ENCODE data around the gene TGFBI. TPM values are rescaled to one million over a fixed set of nuclear protein-coding genes. Genes with fewer than 3 reads are reported as not detected.
A peak's percentile ranks its signal among the peaks of the same experiment; 100 is the strongest.

The TGFBI gene
- total RNA-seq, 2 donors from 2014 or later: 158 to 173 TPM

DNA sequence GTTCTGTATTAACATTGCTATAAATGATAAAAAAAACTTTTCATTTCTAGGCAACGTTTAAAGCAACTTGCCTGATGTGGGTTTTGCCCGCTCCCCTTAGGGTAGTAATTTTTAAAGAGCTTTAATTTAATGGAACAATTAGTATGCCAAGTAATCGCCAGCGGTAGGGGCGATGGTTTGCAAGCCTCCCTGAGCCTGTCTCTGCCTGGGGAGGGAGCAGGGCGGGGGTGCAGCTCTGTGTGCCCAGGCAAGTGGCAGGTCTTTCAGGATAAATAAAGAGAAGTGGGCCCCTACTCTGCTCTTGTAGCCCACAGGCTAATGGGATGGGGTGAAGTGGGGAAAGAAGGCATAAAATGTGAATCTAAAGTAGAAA is 13.8 kb upstream of the TGFBI start:
- no peaks in the 10 kb centered on the region for H3K27me3 ChIP-seq (replicated peaks; ENCODE audit: insufficient read depth)
- H3K9me3 ChIP-seq: no peaks in the 10 kb centered on the region
- H3K4me3 ChIP-seq: no peak overlapping the region
- no peak for TF ChIP-seq CTCF (IDR thresholded peaks at IDR 0.05)
- ATAC-seq (ENCODE audit: insufficient number of reproducible peaks, low FRiP score, low read depth) (no peak), DNase-seq (ENCODE audit: low spot score) (no peak)
- no peak overlapping the region for H3K27ac ChIP-seq
- no peaks in the 10 kb centered on the region for H3K36me3 ChIP-seq
- H3K4me1 ChIP-seq (ENCODE audit: control insufficient read depth in 1 of 2, low read depth in 2 of 2): peaks cover 30 to 67% of the 10 kb centered on the region in 2 donors

DNA sequence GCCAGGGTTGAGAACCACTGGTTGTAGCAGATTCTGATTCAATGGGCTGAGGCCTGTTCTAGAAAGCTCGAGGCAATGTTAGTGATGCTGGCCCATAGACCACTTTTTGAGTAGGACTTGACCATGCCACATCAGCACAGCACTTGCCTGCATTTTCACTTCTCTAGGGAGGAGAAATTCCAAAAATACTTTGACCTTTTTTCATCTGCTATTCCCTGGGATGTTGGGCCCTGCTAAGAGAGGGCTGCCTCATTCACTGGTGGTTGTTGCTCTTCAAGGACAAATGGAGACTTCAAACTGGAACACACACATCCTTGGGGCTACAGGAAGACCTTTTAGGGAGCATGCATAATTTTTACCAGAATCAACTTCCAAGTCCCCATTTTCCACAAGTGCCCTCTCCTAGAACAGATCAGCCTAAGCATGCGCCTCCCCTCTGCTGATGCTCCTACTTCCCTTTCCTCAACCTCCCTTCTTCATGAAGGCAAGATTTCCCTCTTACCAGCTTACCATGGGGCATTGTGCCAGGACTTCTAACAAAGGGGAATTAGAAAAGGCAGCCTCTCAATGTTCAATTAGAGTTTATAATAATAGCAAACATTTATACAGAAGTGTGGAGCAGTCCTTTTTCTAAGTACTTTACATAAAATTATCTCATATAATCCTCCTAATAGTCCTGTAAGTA is 12.7 kb upstream of the TGFBI start:
- Histone ChIP-seq H3K4me1 (ENCODE audit: control insufficient read depth in 1 of 2, low read depth in 2 of 2) (peaks cover 30 to 78% of the 10 kb centered on the region in 2 donors), H3K27ac (peak overlapping the region in 1 of 2 donors; percentile 0), H3K27me3 (replicated peaks; ENCODE audit: insufficient read depth) (no peaks in the 10 kb centered on the region), H3K9me3 (no peaks in the 10 kb centered on the region), H3K4me3 (no peak overlapping the region), H3K36me3 (no peaks in the 10 kb centered on the region)
- no peak for TF ChIP-seq CTCF (IDR thresholded peaks at IDR 0.05)
- DNase-seq (ENCODE audit: low spot score) (no peak), ATAC-seq (ENCODE audit: insufficient number of reproducible peaks, low FRiP score, low read depth) (no peak)

DNA sequence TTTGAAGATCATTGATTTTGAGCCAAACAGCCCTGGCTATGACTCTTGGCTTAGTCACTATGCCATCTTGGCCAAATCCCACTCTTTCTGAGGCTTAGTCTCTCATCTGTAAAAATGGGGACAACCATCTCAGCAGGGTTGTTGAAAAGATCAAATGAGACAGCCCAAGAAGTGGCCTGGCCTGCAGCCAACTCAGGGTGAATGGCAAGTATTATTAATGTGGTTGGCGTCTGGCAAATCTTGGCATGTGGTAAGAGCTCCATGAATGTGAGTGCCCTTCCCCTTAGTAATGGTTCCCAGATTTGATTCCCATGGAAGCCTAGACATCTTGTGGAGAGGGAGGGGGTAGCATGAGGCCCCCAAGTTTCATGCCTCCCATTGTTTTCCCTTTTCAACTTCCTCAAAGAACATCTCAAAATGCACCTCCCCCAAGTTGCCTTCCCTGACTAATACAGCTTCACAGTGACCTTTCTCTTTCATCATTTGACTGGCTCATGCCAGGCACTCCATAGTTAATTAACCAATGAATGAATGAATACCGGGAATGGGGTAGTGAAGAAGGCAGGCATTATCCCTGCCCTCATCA is 11.8 kb upstream of the TGFBI start:
- H3K36me3 ChIP-seq: no peaks in the 10 kb centered on the region
- ATAC-seq (ENCODE audit: insufficient number of reproducible peaks, low FRiP score, low read depth) (peak; percentile 25), DNase-seq (ENCODE audit: low spot score) (peak; percentile 71)
- TF ChIP-seq CTCF (IDR thresholded peaks at IDR 0.05): no peak
- peaks cover 30 to 81% of the 10 kb centered on the region in 2 donors for H3K4me1 ChIP-seq (ENCODE audit: control insufficient read depth in 1 of 2, low read depth in 2 of 2)
- H3K9me3 ChIP-seq: no peaks in the 10 kb centered on the region
- peak overlapping the region; percentile 41 to 61 for H3K27ac ChIP-seq
- no peak overlapping the region for H3K4me3 ChIP-seq
- no peaks in the 10 kb centered on the region for H3K27me3 ChIP-seq (replicated peaks; ENCODE audit: insufficient read depth)

- H3K9me3 ChIP-seq: no peaks in the 10 kb centered on the region
- no peak for TF ChIP-seq CTCF (IDR thresholded peaks at IDR 0.05)
- H3K27ac ChIP-seq: peak overlapping the region in 1 of 2 donors; percentile 19
- H3K4me1 ChIP-seq (ENCODE audit: control insufficient read depth in 1 of 2, low read depth in 2 of 2): peaks cover 28 to 87% of the 10 kb centered on the region in 2 donors
- H3K4me3 ChIP-seq: no peak overlapping the region
- H3K27me3 ChIP-seq (replicated peaks; ENCODE audit: insufficient read depth): no peaks in the 10 kb centered on the region
- DNase-seq (ENCODE audit: low spot score) (peak; percentile 31), ATAC-seq (ENCODE audit: insufficient number of reproducible peaks, low FRiP score, low read depth) (no peak)
- no peaks in the 10 kb centered on the region for H3K36me3 ChIP-seq
These were observed 9.7 kb upstream of the TGFBI start for GRCh38 chr5:136018814-136019783.

DNA sequence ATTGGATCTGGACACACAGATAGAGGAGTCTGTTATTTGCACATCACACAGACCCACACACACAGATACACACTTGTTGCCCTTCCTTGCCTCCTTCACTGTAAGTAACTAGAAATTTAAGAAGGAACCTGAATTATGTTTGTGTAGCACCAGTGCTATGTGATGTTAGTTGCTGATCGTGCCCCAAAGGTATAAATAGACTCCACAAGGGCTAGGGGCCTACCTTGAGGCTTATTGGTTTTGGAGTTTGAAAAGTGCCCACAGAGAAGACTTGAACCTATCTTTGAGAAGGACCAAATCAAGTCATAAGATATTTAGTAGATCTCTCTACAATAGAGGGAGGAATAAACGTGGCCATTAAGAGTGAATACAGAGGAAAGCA is 8.8 kb upstream of the TGFBI start:
- H3K27me3 ChIP-seq (replicated peaks; ENCODE audit: insufficient read depth): no peaks in the 10 kb centered on the region
- DNase-seq (ENCODE audit: low spot score) (no peak), ATAC-seq (ENCODE audit: insufficient number of reproducible peaks, low FRiP score, low read depth) (no peak)
- no peak for TF ChIP-seq CTCF (IDR thresholded peaks at IDR 0.05)
- no peak overlapping the region for H3K4me3 ChIP-seq
- H3K4me1 ChIP-seq (ENCODE audit: control insufficient read depth in 1 of 2, low read depth in 2 of 2): peaks cover 30 to 87% of the 10 kb centered on the region in 2 donors
- H3K27ac ChIP-seq: no peak overlapping the region
- no peaks in the 10 kb centered on the region for H3K9me3 ChIP-seq
- H3K36me3 ChIP-seq: no peaks in the 10 kb centered on the region

Data from thoracic aorta (tissue), 2 donors.